Endothelial cell of umbilical vein (primary cell): Measurements from ENCODE around the gene FHIP2A. TPM values are rescaled to one million over a fixed set of nuclear protein-coding genes. Genes with fewer than 3 reads are reported as not detected.
"Not testable (repeated sequence)": the region's sequence is repeated elsewhere in the genome, so short reads cannot be mapped to it uniquely, and the experiment has no call there.

Source experiments
- BruUV-seq: library from RNA; stranded (reverse); fragments of 400-500 nt; replicated peaks from 2 replicates; lab custom pipeline; 2021; lab: Mats Ljungman, UMichigan
- CTCF ChIA-PET: fragments of 300-600, 350-600 bp; sonication (Branson Sonifier 250); formaldehyde crosslinking; loops from one replicate; lab custom pipeline; 2021; ENCODE audit warnings: antibody characterized with exemption, inconsistent platforms; lab: Charles Lee
- POLR2A ChIA-PET: fragments of 300-600, 350-600 bp; sonication (Branson Sonifier 250); formaldehyde crosslinking; loops from one replicate; lab custom pipeline; 2021; ENCODE audit warnings: antibody characterized with exemption, inconsistent platforms; lab: Charles Lee
- DNase-seq: peaks from one replicate; pipeline ENCODE4 v3.0.0-alpha.2; 2011; ENCODE audit warnings: low read depth, low spot score
- FAIRE-seq: peaks from 2 replicates; lab custom pipeline; 2011; peaks lifted over from hg19 to GRCh38; lab: Jason Lieb, UNC
- H2AFZ ChIP-seq: 2 replicates; pipeline ENCODE4 v1.6.0; 2012; ENCODE audit warnings: low read depth, low read length, control low read depth, inconsistent platforms
- H3K27ac ChIP-seq: 2 replicates; pipeline ENCODE4 v1.5.1; 2011; ENCODE audit warnings: low read depth, mild to moderate bottlenecking, control low read depth, low read length, moderate library complexity; ENCODE audit not compliant: insufficient read depth
- H3K27me3 ChIP-seq, 2 experiments: 2 replicates each; pipeline versions ENCODE4 v1.6.0 to v1.6.1; 2011; ENCODE audit warnings: low read length in 2 of 2, mixed read lengths in 1 of 2; ENCODE audit not compliant: control insufficient read depth in 2 of 2, insufficient read depth in 2 of 2
- H3K36me3 ChIP-seq, 2 experiments: 2 replicates in 1 of 2; 3 replicates in 1 of 2; pipeline ENCODE4 v1.5.1; 2011; ENCODE audit warnings: low read length in 2 of 2, mild to moderate bottlenecking in 1 of 2, moderate library complexity in 1 of 2; ENCODE audit not compliant: control insufficient read depth in 2 of 2, insufficient read depth in 2 of 2; ENCODE audit errors: extremely low read depth in 1 of 2
- H3K4me1 ChIP-seq: 3 replicates; pipeline ENCODE4 v1.5.1; 2011; ENCODE audit warnings: mild to moderate bottlenecking, low read length; ENCODE audit not compliant: control insufficient read depth, insufficient read depth; ENCODE audit errors: extremely low read depth
- H3K4me2 ChIP-seq: 2 replicates; pipeline ENCODE4 v1.6.1; 2011; ENCODE audit warnings: low read length, control low read depth, mixed read lengths; ENCODE audit not compliant: insufficient read depth
- H3K4me3 ChIP-seq, 3 experiments: fragments of 200-600 bp in 1 of 3; sonication (generic), shearing (Covaris generic) in 1 of 3; replicated peaks in 1 of 3; 2 replicates each; pipeline ENCODE4 v1.5.1; 2011 to 2016; ENCODE audit warnings: control low read depth in 3 of 3, low read length in 3 of 3, mild to moderate bottlenecking in 2 of 3, inconsistent platforms in 1 of 3, low read depth in 1 of 3, moderate library complexity in 1 of 3; ENCODE audit not compliant: insufficient read depth in 1 of 3
- H3K79me2 ChIP-seq: 2 replicates; pipeline ENCODE4 v1.6.0; 2012; ENCODE audit warnings: low read length, inconsistent platforms; ENCODE audit not compliant: control insufficient read depth, insufficient read depth
- H3K9ac ChIP-seq: replicated peaks from 2 replicates; pipeline ENCODE3; 2011; ENCODE audit warnings: low read length, control low read depth; ENCODE audit not compliant: insufficient read depth; ENCODE audit errors: extremely low read depth
- H3K9me1 ChIP-seq: replicated peaks from 3 replicates; pipeline ENCODE4 v1.6.0; 2011; ENCODE audit warnings: mild to moderate bottlenecking, low read length; ENCODE audit not compliant: control insufficient read depth, insufficient read depth; ENCODE audit errors: extremely low read depth
- H3K9me3 ChIP-seq: replicated peaks from 2 replicates; pipeline ENCODE4 v1.5.1; 2012; ENCODE audit warnings: low read length, inconsistent platforms; ENCODE audit not compliant: control insufficient read depth, insufficient read depth
- H4K20me1 ChIP-seq: replicated peaks from 2 replicates; pipeline ENCODE3; 2011; ENCODE audit warnings: mild to moderate bottlenecking, low read length; ENCODE audit not compliant: control insufficient read depth, insufficient read depth; ENCODE audit errors: extremely low read depth
- EZH2 ChIP-seq: IDR thresholded peaks from 2 replicates; pipeline ENCODE4 v1.6.1; 2012; ENCODE audit warnings: borderline replicate concordance, low read depth, mild to moderate bottlenecking, moderate library complexity, low read length, inconsistent platforms; ENCODE audit not compliant: severe bottlenecking
- FOS ChIP-seq: IDR thresholded peaks from 2 replicates; pipeline ENCODE4 v1.6.1; 2011; ENCODE audit warnings: mild to moderate bottlenecking, low read length, moderate library complexity, borderline replicate concordance; ENCODE audit not compliant: insufficient read depth
- GATA2 ChIP-seq: IDR thresholded peaks from 2 replicates; pipeline ENCODE4 v1.7.0; 2011; ENCODE audit warnings: low read depth, mild to moderate bottlenecking, moderate library complexity, mixed read lengths, low read length; ENCODE audit not compliant: insufficient read length, insufficient read depth
- JUN ChIP-seq: IDR thresholded peaks from 2 replicates; pipeline ENCODE4 v1.6.1; 2011; ENCODE audit warnings: borderline replicate concordance, low read depth; ENCODE audit not compliant: insufficient read length, insufficient read depth
- MYC ChIP-seq: IDR thresholded peaks from one replicate; pipeline ENCODE4 v1.6.1; 2011; ENCODE audit warnings: mild to moderate bottlenecking, low read depth, low read length
- POLR2A ChIP-seq: IDR thresholded peaks from 2 replicates; pipeline ENCODE4 v1.6.1; 2012; ENCODE audit warnings: low read depth, mild to moderate bottlenecking, control low read depth, low read length
- POLR2AphosphoS5 ChIP-seq: IDR thresholded peaks from 2 replicates; pipeline ENCODE4 v1.6.1; 2012; ENCODE audit warnings: low read depth, mild to moderate bottlenecking, control low read depth, low read length, moderate library complexity; ENCODE audit not compliant: insufficient read depth
- dilution Hi-C: fragments of 300-500 bp; cut with MboI; formaldehyde crosslinking; loops from one replicate; pipeline ENCODE4 v1.15.0; 2019; ENCODE audit warnings: low sequenced_read_pairs; ENCODE audit not compliant: extremely low pct_ligation_motif_present
- intact Hi-C: fragments of 100-400 bp; cut with micrococcal nuclease; formaldehyde crosslinking; loops from one replicate; pipeline ENCODE4 v1.10.0; 2022
- polyA plus RNA-seq, 4 experiments: library from polyadenylated mRNA; depleted of rRNA in 3 of 4; stranded (reverse) in 3 of 4; unstranded in 1 of 4; fragments of >200 nt; gene quantifications; 2 replicates each; pipeline versions ENCODE4 v1.2.1 to v1.2.3, GENCODE V29; 2011 to 2012; ENCODE audit warnings: missing spikeins in 1 of 4
- total RNA-seq: library from RNA; stranded (reverse); gene quantifications from 2 replicates; pipeline ENCODE4 v1.2.3, GENCODE V29; 2021
- TF ChIP-seq, protein P1 (sequence below): IDR thresholded peaks from 2 replicates; pipeline ENCODE4 v1.6.1; 2011; ENCODE audit not compliant: insufficient read depth, insufficient read length
- TF ChIP-seq, protein P2 (sequence below), 2 donors: IDR thresholded peaks; 1 replicate in 1 of 2; 2 replicates in 1 of 2; pipeline ENCODE4 v1.5.1; 2011; ENCODE audit warnings: low read length in 2 of 2, mild to moderate bottlenecking in 2 of 2, moderate library complexity in 2 of 2, control low read depth in 1 of 2, inconsistent platforms in 1 of 2, low read depth in 1 of 2; ENCODE audit not compliant: insufficient read depth in 1 of 2; ENCODE audit errors: extremely low read depth in 1 of 2

FHIP2A gene
- total and polyA plus RNA-seq, 2 donors (not counting 3 experiments of a cell fraction or from before 2014, with no cell fraction given), result 13.3 to 39.6 TPM

DNA sequence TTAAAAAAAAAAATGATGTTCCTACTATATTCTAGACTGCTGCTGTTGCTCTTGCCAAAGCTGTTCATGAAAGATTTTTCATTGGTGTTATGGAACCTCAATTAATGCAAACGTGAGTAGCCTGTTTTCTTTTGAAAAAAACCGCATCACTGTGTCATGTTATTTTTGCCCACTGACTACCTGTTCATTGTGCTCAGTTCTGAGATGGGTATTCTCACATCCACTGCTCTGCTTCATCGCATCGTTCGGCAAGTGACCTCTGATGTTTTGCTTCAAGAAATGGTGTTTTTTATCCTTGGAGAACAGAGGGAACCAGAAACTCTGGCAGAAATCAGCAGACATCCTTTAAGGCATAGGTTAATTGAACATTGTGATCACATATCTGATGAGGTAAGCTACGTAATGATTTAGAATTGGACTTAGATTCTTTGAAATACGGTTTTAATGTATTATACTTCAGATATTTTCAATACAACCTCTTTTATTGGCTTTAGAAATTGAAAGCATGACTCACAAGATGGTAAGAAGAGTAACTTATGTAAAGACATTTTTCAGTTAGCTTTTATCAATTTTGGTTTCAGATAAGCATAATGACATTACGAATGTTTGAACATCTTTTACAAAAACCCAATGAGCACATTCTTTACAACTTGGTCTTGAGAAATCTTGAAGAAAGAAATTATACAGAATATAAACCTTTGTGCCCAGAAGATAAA, 24.6 kb downstream of the FHIP2A start:
- FAIRE-seq, result peak; percentile 26
- H3K36me3 ChIP-seq, result peaks cover 23 to 25% of the 10 kb centered on the region in 2 experiments

DNA sequence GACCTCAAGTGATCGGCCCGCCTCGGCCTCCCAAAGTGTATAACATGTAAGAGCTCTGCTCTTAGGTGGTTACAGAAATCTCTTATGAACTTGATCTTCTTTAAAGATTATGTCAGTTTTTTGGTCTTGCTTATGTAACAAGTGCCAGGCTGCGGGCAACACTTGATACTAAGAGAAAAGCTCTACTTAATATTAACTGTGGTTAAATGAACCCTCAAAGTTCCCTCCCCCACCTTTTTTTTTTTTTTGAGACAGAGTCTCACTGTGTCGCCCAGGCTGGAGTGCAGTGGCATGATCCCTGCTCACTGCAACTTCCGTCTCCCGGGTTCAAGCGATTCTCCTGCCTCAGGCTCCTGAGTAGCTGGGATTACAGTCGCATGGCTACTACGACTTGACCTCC, 25.9 kb downstream of the FHIP2A start:
- FAIRE-seq, H3K4me2 ChIP-seq, H3K4me1 ChIP-seq, POLR2A ChIA-PET, H3K27ac ChIP-seq, H4K20me1 ChIP-seq, H3K79me2 ChIP-seq, CTCF ChIA-PET, intact Hi-C loops, H3K27me3 ChIP-seq, dilution Hi-C loops, H3K4me3 ChIP-seq, H3K9me1 ChIP-seq, DNase-seq, H2AFZ ChIP-seq, H3K9ac ChIP-seq, H3K9me3 ChIP-seq, BruUV-seq: not testable (repeated sequence)
- H3K36me3 ChIP-seq, result peaks cover 23 to 28% of the 10 kb centered on the region in 2 experiments

More for the DNA sequence above, 24.6 kb downstream of the FHIP2A start:
- TF ChIP-seq GATA2 (no peak), POLR2AphosphoS5 (no peak), POLR2A (no peak), FOS (no peak), JUN (no peak), MYC (no peak), EZH2 (no peak)
- TF ChIP-seq, protein P1, sequence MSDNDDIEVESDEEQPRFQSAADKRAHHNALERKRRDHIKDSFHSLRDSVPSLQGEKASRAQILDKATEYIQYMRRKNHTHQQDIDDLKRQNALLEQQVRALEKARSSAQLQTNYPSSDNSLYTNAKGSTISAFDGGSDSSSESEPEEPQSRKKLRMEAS, result no peak
- TF ChIP-seq, protein P2, sequence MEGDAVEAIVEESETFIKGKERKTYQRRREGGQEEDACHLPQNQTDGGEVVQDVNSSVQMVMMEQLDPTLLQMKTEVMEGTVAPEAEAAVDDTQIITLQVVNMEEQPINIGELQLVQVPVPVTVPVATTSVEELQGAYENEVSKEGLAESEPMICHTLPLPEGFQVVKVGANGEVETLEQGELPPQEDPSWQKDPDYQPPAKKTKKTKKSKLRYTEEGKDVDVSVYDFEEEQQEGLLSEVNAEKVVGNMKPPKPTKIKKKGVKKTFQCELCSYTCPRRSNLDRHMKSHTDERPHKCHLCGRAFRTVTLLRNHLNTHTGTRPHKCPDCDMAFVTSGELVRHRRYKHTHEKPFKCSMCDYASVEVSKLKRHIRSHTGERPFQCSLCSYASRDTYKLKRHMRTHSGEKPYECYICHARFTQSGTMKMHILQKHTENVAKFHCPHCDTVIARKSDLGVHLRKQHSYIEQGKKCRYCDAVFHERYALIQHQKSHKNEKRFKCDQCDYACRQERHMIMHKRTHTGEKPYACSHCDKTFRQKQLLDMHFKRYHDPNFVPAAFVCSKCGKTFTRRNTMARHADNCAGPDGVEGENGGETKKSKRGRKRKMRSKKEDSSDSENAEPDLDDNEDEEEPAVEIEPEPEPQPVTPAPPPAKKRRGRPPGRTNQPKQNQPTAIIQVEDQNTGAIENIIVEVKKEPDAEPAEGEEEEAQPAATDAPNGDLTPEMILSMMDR (IDR thresholded peaks at IDR 0.05; ENCODE audit: extremely low read depth in 1 of 2, insufficient read depth in 1 of 2, low read depth in 1 of 2, low read length in 2 of 2), result no peak
- Histone ChIP-seq H3K4me3 (no peak overlapping the region), H3K27me3 (no peaks in the 10 kb centered on the region), H3K9me1 (no peaks in the 10 kb centered on the region), H3K27ac (no peak overlapping the region), H3K9me3 (no peaks in the 10 kb centered on the region), H3K9ac (no peak overlapping the region), H4K20me1 (no peaks in the 10 kb centered on the region), H3K79me2 (no peaks in the 10 kb centered on the region), H3K4me2 (no peak overlapping the region), H3K4me1 (no peaks in the 10 kb centered on the region), H2AFZ (no peak overlapping the region)
- dilution Hi-C loops, result no loop called here
- no TSS peak for BruUV-seq
- ChIA-PET CTCF (no interaction called here), POLR2A (no interaction called here)
- intact Hi-C loops, result no loop called here
- DNase-seq, result no peak
